Mucosa of gallbladder (tissue), 1 donor: Measurements from ENCODE around the gene PPP4R2. TPM values are rescaled to one million over a fixed set of nuclear protein-coding genes. Genes with fewer than 3 reads are reported as not detected.
A peak's percentile ranks its signal among the peaks of the same experiment; 100 is the strongest.
"Not testable (repeated sequence)": the region's sequence is repeated elsewhere in the genome, so short reads cannot be mapped to it uniquely, and the experiment has no call there.

ENCODE experiments used
- DNase-seq: peaks from one replicate; pipeline ENCODE4 v3.0.0-alpha.2; 2020; ENCODE audit warnings: low spot score
- total RNA-seq: library from RNA; stranded (reverse); gene quantifications from one replicate; pipeline ENCODE4 v1.2.1, GENCODE V29; 2021
- donor health status: DM: no; HTN: no; CAD: no.

PPP4R2 gene
- total RNA-seq, 1 donor from 2014 or later = 69.1 TPM

- no peak for DNase-seq
Observed at GRCh38 chr3:72976281-72976741, 20.3 kb upstream of the PPP4R2 start.

- DNase-seq = no peak
Observed at GRCh38 chr3:72977060-72977808, 19.4 kb upstream of the PPP4R2 start.

- no peak for DNase-seq
Observed at GRCh38 chr3:72982609-72983366, 13.8 kb upstream of the PPP4R2 start.

- DNase-seq = no peak
Observed at GRCh38 chr3:72985576-72985975, 11.0 kb upstream of the PPP4R2 start.

GRCh38 chr3:72990701-72991395, 5.8 kb upstream of the PPP4R2 start:
- no peak for DNase-seq

GRCh38 chr3:72991522-72991921, 5.1 kb upstream of the PPP4R2 start:
- no peak for DNase-seq

GRCh38 chr3:72993391-72993790, 3.2 kb upstream of the PPP4R2 start:
- DNase-seq = no peak

GRCh38 chr3:72995337-72995736, 1.3 kb upstream of the PPP4R2 start:
- DNase-seq = no peak

- no peak for DNase-seq
Observed at GRCh38 chr3:72996121-72996472, 514 bp upstream of the PPP4R2 start.

- DNase-seq = peak; percentile 15
Observed at GRCh38 chr3:72997421-72997961, 880 bp downstream of the PPP4R2 start.

- DNase-seq = no peak
Observed at GRCh38 chr3:72998466-72998865, 1.9 kb downstream of the PPP4R2 start.

- DNase-seq = no peak
Observed at GRCh38 chr3:72999951-73000350, 3.3 kb downstream of the PPP4R2 start.

GRCh38 chr3:73003050-73003449, 6.4 kb downstream of the PPP4R2 start:
- DNase-seq = not testable (repeated sequence)

- DNase-seq = no peak
Observed at GRCh38 chr3:73004316-73004715, 7.7 kb downstream of the PPP4R2 start.

- no peak for DNase-seq
Observed at GRCh38 chr3:73007992-73008712, 11.5 kb downstream of the PPP4R2 start.

GRCh38 chr3:73009008-73009407, 12.4 kb downstream of the PPP4R2 start:
- DNase-seq = no peak

GRCh38 chr3:73009750-73010149, 13.1 kb downstream of the PPP4R2 start:
- no peak for DNase-seq

GRCh38 chr3:73010158-73010557, 13.5 kb downstream of the PPP4R2 start:
- no peak for DNase-seq

GRCh38 chr3:73018298-73018697, 21.7 kb downstream of the PPP4R2 start:
- no peak for DNase-seq

GRCh38 chr3:73018790-73019441, 22.3 kb downstream of the PPP4R2 start:
- DNase-seq = no peak

GRCh38 chr3:73021301-73021835, 24.8 kb downstream of the PPP4R2 start:
- no peak for DNase-seq
